Heart left ventricle (tissue), 16 donors: Measurements from ENCODE around the gene CLCN3. TPM values are rescaled to one million over a fixed set of nuclear protein-coding genes. Genes with fewer than 3 reads are reported as not detected.

Experiments
- ATAC-seq, 4 donors: fragments of 200-7000 bp; cut with Tn5 transposase; one replicate each; pipeline ENCODE4 v1.9.1; 2020 to 2022; ENCODE audit warnings: moderate library complexity in 4 of 4, mild to moderate bottlenecking in 3 of 4, moderate number of reproducible peaks in 1 of 4
- DNase-seq, 5 donors: peaks; one replicate each; pipeline ENCODE4 v3.0.0-alpha.2; 2020
- H3K27ac ChIP-seq, 12 donors: fragments of 200-600 bp; sonication (generic) in 4 of 12; one replicate each; pipeline versions ENCODE4 v1.5.0 to v1.8.0; 2016 to 2022; ENCODE audit warnings: mild to moderate bottlenecking in 2 of 12
- H3K27me3 ChIP-seq, 9 donors: fragments of 200-600 bp; sonication (generic) in 2 of 9; one replicate each; pipeline versions ENCODE4 v1.5.1 to v1.8.0; 2016 to 2022; ENCODE audit warnings: mild to moderate bottlenecking in 3 of 9
- H3K36me3 ChIP-seq, 9 donors: fragments of 200-600 bp; sonication (generic) in 2 of 9; one replicate each; pipeline versions ENCODE4 v1.5.0 to v1.8.0; 2018 to 2022; ENCODE audit warnings: mild to moderate bottlenecking in 2 of 9
- H3K4me1 ChIP-seq, 12 donors: fragments of 200-600 bp; sonication (generic) in 4 of 12; one replicate each; pipeline versions ENCODE4 v1.5.0 to v1.8.0; 2016 to 2022; ENCODE audit warnings: mild to moderate bottlenecking in 3 of 12
- H3K4me3 ChIP-seq, 12 donors: fragments of 200-600 bp; sonication (generic) in 4 of 12; one replicate each; pipeline versions ENCODE4 v1.5.0 to v1.8.0; 2017 to 2022; ENCODE audit warnings: mild to moderate bottlenecking in 9 of 12, moderate library complexity in 4 of 12
- H3K9me3 ChIP-seq, 12 donors: fragments of 200-600 bp; sonication (generic) in 4 of 12; one replicate each; pipeline versions ENCODE4 v1.5.0 to v1.8.0; 2016 to 2022; ENCODE audit warnings: mild to moderate bottlenecking in 1 of 12
- POLR2A ChIP-seq, 2 donors: fragments of 450-650 bp; IDR thresholded peaks; one replicate each; pipeline ENCODE4 v1.6.1; 2017; ENCODE audit warnings: antibody characterized with exemption in 2 of 2, mild to moderate bottlenecking in 2 of 2, moderate library complexity in 2 of 2
- WGBS, 4 donors: extraction: QIAGEN DNeasy Blood & Tissue Kit in 2 of 4; methylation state at CpG; one replicate each; pipeline versions ENCODE4 v1.1.5 to v1.1.7; 2013 to 2018; 5-methylcytosine and 5-hydroxymethylcytosine counted together
- intact Hi-C, 10 donors: fragments of 100-400 bp; cut with DNase I; formaldehyde crosslinking; loops; one replicate each; pipeline versions ENCODE4 v1.11.1 to v1.14.2; 2022
- polyA plus RNA-seq, 2 donors: library from polyadenylated mRNA; stranded (reverse); fragments of 200-250 nt; gene quantifications; one replicate each; pipeline ENCODE4 v1.2.3, GENCODE V29; 2013
- total RNA-seq, 9 donors: library from RNA; depleted of rRNA in 2 of 9; stranded (reverse); fragments of >200 nt in 2 of 9; fragmentation: NEBNext Ultra II Directional in 3 of 9; extraction: Animal tissue kit (Norgen Biotek cat#: 25700) in 3 of 9; gene quantifications; one replicate each; pipeline versions ENCODE4 v1.1.0 to v1.2.4, GENCODE V29; 2016 to 2023
- TF ChIP-seq, protein P1 (sequence below), 12 donors: fragments of 200-600 bp; sonication (generic) in 4 of 12; IDR thresholded peaks; one replicate each; pipeline versions ENCODE4 v1.5.0 to v1.8.0; 2018 to 2022; ENCODE audit warnings: antibody characterized with exemption in 12 of 12, mild to moderate bottlenecking in 5 of 12
- donor health status: ischemic (EF 13 %, LVEDD 7.1; RV severe dilation, severe dysfunction).
- donor health status: healthy with polysubstance abuse.
- donor health status: DM: no; HTN: yes; CAD: no.
- donor health status: DM: no; HTN: no; CAD: no.
- donor health status: ischemic (EF 25% LVEDD 6.9; RV normal size, moderate dysfunction).
- donor health status: ischemic (EF 25% LVEDD 5.7; RV mildly dilated, moderate dysfunction).
- donor health status: healthy.
- donor health status: DM: yes; HTN: yes; CAD: no.
- donor health status: ischemic (EF 35%, LVEDD 5.7; RV mildly dilated, moderate dysfunction).
- donor health status: nonischemic (EF 11% LVEDD 7.7; RV severe dilation, severe dysfunction).
- donor health status: DM: yes; HTN: yes; CAD: no.
- donor health status: PGD.
- donor health status: ischemic (EF 29% LVEDD 5.4; RV normal size, mild dysfunction).
- donor health status: nonischemic (EF 23%, LVEDD 6.1; RV moderate dilation, normal function).

The CLCN3 gene
- total and polyA plus RNA-seq, 11 donors, result 17.4 to 86.2 (median 57.4) TPM

DNA sequence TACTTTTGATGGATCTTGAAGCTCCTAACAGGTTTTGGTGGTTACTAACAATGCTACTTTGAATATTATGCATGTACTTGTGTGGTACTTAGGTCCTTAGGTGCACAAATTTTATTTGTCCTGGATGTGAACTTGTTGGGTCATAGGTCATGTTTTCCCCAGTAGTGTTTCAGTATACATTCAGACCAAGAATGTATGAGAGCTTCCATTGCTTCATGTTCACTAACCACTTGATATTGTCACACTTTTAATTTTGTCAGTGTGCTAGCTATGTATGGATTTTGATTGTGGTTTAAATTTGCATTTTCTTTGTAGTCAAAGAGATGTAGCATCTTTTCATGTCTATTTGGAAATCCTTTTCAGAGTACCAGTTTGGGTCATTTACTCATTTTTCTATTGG lies 32.2 kb downstream of the CLCN3 start:
- no peaks in the 10 kb centered on the region for H3K27me3 ChIP-seq
- TF ChIP-seq POLR2A (IDR thresholded peaks at IDR 0.05), result no peak
- TF ChIP-seq, protein P1, sequence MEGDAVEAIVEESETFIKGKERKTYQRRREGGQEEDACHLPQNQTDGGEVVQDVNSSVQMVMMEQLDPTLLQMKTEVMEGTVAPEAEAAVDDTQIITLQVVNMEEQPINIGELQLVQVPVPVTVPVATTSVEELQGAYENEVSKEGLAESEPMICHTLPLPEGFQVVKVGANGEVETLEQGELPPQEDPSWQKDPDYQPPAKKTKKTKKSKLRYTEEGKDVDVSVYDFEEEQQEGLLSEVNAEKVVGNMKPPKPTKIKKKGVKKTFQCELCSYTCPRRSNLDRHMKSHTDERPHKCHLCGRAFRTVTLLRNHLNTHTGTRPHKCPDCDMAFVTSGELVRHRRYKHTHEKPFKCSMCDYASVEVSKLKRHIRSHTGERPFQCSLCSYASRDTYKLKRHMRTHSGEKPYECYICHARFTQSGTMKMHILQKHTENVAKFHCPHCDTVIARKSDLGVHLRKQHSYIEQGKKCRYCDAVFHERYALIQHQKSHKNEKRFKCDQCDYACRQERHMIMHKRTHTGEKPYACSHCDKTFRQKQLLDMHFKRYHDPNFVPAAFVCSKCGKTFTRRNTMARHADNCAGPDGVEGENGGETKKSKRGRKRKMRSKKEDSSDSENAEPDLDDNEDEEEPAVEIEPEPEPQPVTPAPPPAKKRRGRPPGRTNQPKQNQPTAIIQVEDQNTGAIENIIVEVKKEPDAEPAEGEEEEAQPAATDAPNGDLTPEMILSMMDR (IDR thresholded peaks at IDR 0.05), result no peak
- ATAC-seq, result no peak
- no peak overlapping the region for H3K4me3 ChIP-seq
- peaks cover 0 to 34% (median 9%) of the 10 kb centered on the region in 12 donors for H3K4me1 ChIP-seq
- DNase-seq, result no peak
- no peaks in the 10 kb centered on the region for H3K36me3 ChIP-seq
- H3K27ac ChIP-seq, result peak overlapping the region in 2 of 12 donors; percentile 75 to 86
- no peaks in the 10 kb centered on the region for H3K9me3 ChIP-seq
- intact Hi-C loops, result no loop called here

DNA sequence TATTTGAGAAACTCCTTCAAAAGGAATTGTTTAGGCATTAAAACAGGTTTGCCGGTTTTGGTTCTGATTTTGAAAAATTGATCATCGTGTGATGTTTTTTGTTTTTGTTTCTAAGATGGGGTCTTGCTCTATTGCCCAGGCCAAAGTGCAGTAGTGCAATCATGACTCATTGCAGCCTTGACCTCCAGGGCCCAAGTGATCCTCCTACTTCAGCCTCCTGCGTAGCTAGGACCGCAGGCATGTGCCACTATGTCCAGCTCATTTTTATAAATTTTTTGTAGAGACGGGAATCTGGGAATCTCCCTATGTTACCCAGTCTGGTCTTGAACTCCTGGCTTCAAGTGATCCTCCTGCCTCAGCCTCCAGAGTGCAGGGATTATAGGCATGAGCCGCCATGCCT lies 35.0 kb downstream of the CLCN3 start:
- Histone ChIP-seq H3K9me3 (no peaks in the 10 kb centered on the region), H3K27me3 (no peaks in the 10 kb centered on the region), H3K4me3 (no peak overlapping the region), H3K4me1 (peaks cover 3 to 37% (median 18%) of the 10 kb centered on the region in 12 donors), H3K36me3 (no peaks in the 10 kb centered on the region), H3K27ac (no peak overlapping the region)
- intact Hi-C loops, result no loop called here
- DNase-seq (no peak), ATAC-seq (no peak)
- 96 to 98% (median 97%) methylated on average over 6 of the region's 6 CpGs for WGBS, 4 donors
- no peak for TF ChIP-seq POLR2A (IDR thresholded peaks at IDR 0.05)
- TF ChIP-seq, protein P1 (IDR thresholded peaks at IDR 0.05), result no peak

DNA sequence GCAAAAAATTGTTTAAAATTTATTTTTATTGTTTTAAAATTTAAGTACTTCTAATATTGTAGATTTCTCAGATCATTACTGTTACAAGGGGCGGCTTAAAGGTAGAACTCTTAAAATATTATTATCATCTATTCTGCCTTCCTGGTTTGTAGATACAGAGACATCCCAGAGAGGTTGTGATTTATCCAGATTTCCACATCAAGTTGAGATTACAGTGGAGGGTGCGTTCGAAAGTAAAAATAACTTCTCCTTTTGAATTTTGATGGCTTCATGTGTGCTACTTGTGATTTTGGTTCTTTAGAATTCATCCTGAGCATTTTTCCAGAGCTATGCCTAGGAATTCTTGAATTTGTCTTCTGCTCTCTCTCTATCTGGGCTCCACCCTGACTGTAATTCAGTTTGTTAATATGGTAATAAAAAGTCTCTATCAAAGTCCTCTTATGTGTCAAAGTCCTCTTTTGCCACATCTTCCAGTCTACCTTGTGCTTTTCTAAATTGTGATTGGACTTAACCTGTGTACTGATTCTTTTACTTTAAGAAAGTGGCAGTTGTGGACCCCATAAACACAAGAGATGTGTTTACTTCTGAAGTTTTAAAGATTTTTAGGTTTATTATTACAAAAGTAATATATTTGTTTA lies 37.2 kb downstream of the CLCN3 start:
- H3K4me1 ChIP-seq, result peaks cover 0 to 26% (median 17%) of the 10 kb centered on the region in 12 donors
- intact Hi-C loops, result loop anchor here in 1 of 10 donors (2.0 kb wide), 1 partner anchor 37 kb away; the partner anchor contains the start of gene CLCN3
- 58 to 69% (median 63%) methylated on average over 3 of the region's 3 CpGs for WGBS, 4 donors
- TF ChIP-seq POLR2A (IDR thresholded peaks at IDR 0.05), result no peak
- DNase-seq (no peak), ATAC-seq (no peak)
- no peaks in the 10 kb centered on the region for H3K36me3 ChIP-seq
- no peaks in the 10 kb centered on the region for H3K9me3 ChIP-seq
- H3K4me3 ChIP-seq, result no peak overlapping the region
- peak overlapping the region in 5 of 12 donors; percentile 12 to 86 (median 19) for H3K27ac ChIP-seq
- H3K27me3 ChIP-seq, result no peaks in the 10 kb centered on the region

DNA sequence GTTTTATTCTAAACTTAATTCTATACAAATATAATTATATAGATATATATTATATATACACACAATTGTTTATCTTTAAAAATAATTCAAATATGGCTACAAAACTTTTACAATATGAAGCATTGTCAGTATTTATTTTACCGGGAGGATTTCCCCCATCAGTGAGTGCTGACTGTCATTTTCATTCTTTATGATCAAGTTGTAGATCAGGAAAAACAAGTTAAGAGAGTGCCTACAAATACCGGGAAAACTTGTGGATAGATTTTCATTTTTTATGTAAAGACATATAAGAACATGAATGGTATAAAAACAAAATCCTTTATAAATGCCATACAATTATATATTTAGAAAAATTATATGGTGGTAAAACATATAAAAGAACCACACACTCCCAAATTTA lies 37.8 kb downstream of the CLCN3 start:
- peaks cover 0 to 28% (median 17%) of the 10 kb centered on the region in 12 donors for H3K4me1 ChIP-seq
- ATAC-seq (no peak), DNase-seq (no peak)
- H3K4me3 ChIP-seq, result no peak overlapping the region
- no peak for TF ChIP-seq POLR2A (IDR thresholded peaks at IDR 0.05)
- TF ChIP-seq, protein P1 (IDR thresholded peaks at IDR 0.05), result no peak
- intact Hi-C loops, result loop anchor here in 1 of 10 donors (2.0 kb wide), 1 partner anchor 37 kb away; the partner anchor contains the start of gene CLCN3
- WGBS, 4 donors, result 83 to 84% (median 84%) methylated on average over 2 of the region's 2 CpGs
- peak overlapping the region in 5 of 12 donors; percentile 80 to 87 (median 86) for H3K27ac ChIP-seq
- no peaks in the 10 kb centered on the region for H3K9me3 ChIP-seq
- H3K27me3 ChIP-seq, result no peaks in the 10 kb centered on the region
- no peaks in the 10 kb centered on the region for H3K36me3 ChIP-seq
